HUES6 (cell line): ENCODE measurements around the gene COL13A1.

Experiments
- H3K27ac ChIP-seq: 2 replicates; pipeline ENCODE4 v1.7.0; 2013; ENCODE audit warnings: low read depth, mild to moderate bottlenecking, low read length, inconsistent platforms
- H3K27me3 ChIP-seq: 2 replicates; pipeline ENCODE4 v1.6.1; 2013; ENCODE audit warnings: low read length; ENCODE audit not compliant: control insufficient read depth, insufficient read depth
- H3K36me3 ChIP-seq: 2 replicates; pipeline ENCODE4 v1.6.1; 2013; ENCODE audit warnings: low read length; ENCODE audit not compliant: control insufficient read depth, insufficient read depth
- H3K4me1 ChIP-seq: 2 replicates; pipeline ENCODE4 v1.6.1; 2013; ENCODE audit warnings: low read length; ENCODE audit not compliant: control insufficient read depth, insufficient read depth
- H3K4me3 ChIP-seq: 2 replicates; pipeline ENCODE4 v1.5.1; 2013; ENCODE audit warnings: low read depth, low read length
- H3K9ac ChIP-seq: one replicate; pipeline ENCODE4 v1.6.1; 2013; ENCODE audit warnings: mild to moderate bottlenecking, low read length
- H3K9me3 ChIP-seq: 2 replicates; pipeline ENCODE4 v1.6.1; 2013; ENCODE audit warnings: low read depth, low read length; ENCODE audit not compliant: control insufficient read depth, insufficient read depth

COL13A1 gene

GRCh38 chr10:69836731-69837030, 35.0 kb downstream of the COL13A1 start:
- no peak overlapping the region for H3K27ac ChIP-seq
- H3K9me3 ChIP-seq = no peaks in the 10 kb centered on the region
- H3K27me3 ChIP-seq = no peaks in the 10 kb centered on the region
- H3K36me3 ChIP-seq = no peaks in the 10 kb centered on the region
- peaks cover 33% of the 10 kb centered on the region for H3K4me1 ChIP-seq
- no peak overlapping the region for H3K4me3 ChIP-seq
- no peak overlapping the region for H3K9ac ChIP-seq

DNA sequence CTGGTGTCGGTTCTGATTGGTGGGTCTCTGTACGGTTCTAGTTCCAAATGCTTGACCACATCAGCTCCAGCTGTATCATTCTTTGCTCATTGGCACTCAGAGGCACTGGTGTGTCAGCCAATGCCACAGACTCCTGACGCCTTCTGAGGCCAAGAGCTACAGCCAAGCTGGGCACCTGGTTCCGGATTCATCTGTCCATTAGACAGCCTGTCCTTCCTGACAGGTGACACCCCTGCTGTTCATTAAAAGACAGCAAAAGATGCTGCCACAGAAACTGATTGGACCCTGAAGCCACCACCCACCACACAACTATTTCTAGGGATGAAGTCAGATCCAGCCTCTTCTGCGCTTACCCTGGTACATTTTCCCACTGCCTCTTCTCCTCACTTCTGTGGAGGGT, 35.6 kb downstream of the COL13A1 start:
- H3K27me3 ChIP-seq = no peaks in the 10 kb centered on the region

DNA sequence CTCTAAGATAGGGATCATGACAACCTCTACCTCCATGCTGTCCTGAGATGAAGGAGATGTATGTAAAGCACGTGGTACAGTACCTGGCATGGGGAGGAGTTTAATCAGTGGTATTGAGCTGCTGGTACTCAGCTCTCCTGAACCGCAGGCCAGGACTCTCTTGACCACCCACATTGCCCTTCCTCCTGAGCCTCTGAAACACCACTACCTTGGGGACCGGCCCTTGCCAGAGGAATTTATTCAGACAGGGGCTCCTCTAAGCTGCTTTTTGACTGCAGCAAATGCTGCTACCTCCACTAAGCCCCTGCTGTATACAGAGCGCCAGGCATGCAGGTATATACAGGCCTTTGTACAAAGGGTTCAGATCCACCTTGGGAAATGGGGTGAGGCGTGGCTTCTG, 36.7 kb downstream of the COL13A1 start:
- H3K36me3 ChIP-seq = no peaks in the 10 kb centered on the region
- no peak overlapping the region for H3K27ac ChIP-seq
- H3K9me3 ChIP-seq = no peaks in the 10 kb centered on the region
- H3K27me3 ChIP-seq = no peaks in the 10 kb centered on the region
- H3K4me1 ChIP-seq = peaks cover 42% of the 10 kb centered on the region
- no peak overlapping the region for H3K9ac ChIP-seq
- no peak overlapping the region for H3K4me3 ChIP-seq

More for the DNA sequence above, 35.6 kb downstream of the COL13A1 start:
- no peak overlapping the region for H3K27ac ChIP-seq
- no peak overlapping the region for H3K9ac ChIP-seq
- peaks cover 33% of the 10 kb centered on the region for H3K4me1 ChIP-seq
- H3K9me3 ChIP-seq = no peaks in the 10 kb centered on the region
- no peaks in the 10 kb centered on the region for H3K36me3 ChIP-seq
- H3K4me3 ChIP-seq = no peak overlapping the region

DNA sequence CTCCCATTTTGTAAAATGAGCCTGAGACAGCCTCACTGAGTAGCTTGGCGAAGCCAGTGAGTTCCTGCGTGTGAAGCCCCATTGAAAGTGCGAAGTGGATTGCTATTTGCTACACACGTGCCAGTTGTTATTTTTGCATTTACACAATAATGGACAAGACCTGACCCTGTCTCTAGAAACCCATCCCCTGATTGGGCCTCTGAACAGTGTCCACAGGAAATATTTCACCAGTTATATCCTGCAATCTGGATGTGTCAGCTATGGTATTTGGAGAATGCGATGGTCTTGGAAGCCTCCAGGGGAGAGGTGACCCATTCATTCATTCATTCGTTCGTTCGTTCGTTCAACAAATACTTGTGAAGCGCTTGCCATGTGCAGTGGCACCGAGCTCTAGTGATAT, 37.1 kb downstream of the COL13A1 start:
- no peaks in the 10 kb centered on the region for H3K9me3 ChIP-seq
- H3K36me3 ChIP-seq = no peaks in the 10 kb centered on the region
- H3K4me1 ChIP-seq = peaks cover 42% of the 10 kb centered on the region
- no peak overlapping the region for H3K4me3 ChIP-seq
- no peak overlapping the region for H3K27ac ChIP-seq
- no peak overlapping the region for H3K9ac ChIP-seq
- H3K27me3 ChIP-seq = no peaks in the 10 kb centered on the region

DNA sequence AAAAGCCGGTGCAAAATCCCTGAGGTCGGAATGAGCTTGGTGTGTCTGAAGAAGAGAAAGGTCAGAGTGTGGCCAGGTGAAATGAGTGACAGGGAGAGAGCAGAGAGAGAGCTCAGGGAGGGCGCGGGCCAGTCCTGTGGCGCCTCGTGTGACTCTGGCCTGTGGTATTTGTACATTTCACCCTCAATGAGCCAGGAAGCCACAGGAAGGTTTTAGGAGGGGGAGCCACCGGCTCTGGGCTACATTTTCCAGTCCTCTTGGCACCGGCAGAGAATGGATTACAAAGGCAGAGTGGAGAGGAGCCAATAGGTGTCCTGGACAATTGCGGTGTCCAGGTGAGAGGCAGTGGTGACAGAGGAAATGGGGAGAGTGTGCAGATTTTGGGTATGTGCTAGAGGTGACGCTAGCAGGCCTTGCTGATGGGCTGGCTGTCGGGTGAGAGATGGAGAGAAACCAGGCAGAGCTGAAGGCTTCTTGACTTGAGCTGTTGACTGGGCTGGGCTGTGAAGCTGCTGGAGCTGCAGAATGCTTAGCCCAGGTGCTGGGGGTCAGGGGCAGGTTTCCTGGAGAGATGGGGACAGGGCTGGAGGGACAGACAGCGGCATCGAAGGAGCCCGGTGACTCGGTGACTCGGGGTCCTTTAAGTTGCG, 38.1 kb downstream of the COL13A1 start:
- no peaks in the 10 kb centered on the region for H3K9me3 ChIP-seq
- no peaks in the 10 kb centered on the region for H3K36me3 ChIP-seq
- H3K27me3 ChIP-seq = no peaks in the 10 kb centered on the region
- H3K27ac ChIP-seq = no peak overlapping the region
- no peak overlapping the region for H3K9ac ChIP-seq
- H3K4me1 ChIP-seq = peaks cover 51% of the 10 kb centered on the region
- no peak overlapping the region for H3K4me3 ChIP-seq

DNA sequence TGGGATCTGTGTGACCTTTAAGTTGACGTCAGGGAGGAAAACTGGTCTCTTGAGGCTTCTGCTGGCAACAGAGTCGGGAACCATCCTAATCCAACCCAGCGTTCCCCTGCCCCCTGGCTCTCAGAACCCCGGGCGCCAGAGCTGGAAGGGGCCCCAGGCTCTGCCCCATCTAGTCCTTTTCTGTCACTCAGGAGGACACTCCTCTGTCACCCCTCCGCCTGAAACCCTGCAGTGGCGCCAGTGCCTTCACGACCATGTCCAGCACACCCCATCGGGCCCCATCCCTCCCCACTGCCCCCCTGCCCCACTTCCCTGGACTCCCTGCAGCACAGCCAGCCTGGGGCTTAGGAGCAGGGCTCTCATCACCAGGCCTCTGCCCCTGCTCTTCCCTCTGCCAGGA, 39.1 kb downstream of the COL13A1 start:
- H3K27me3 ChIP-seq = no peaks in the 10 kb centered on the region
- no peaks in the 10 kb centered on the region for H3K36me3 ChIP-seq
- H3K4me1 ChIP-seq = peaks cover 57% of the 10 kb centered on the region
- H3K27ac ChIP-seq = no peak overlapping the region
- no peak overlapping the region for H3K4me3 ChIP-seq
- no peak overlapping the region for H3K9ac ChIP-seq
- H3K9me3 ChIP-seq = no peaks in the 10 kb centered on the region

DNA sequence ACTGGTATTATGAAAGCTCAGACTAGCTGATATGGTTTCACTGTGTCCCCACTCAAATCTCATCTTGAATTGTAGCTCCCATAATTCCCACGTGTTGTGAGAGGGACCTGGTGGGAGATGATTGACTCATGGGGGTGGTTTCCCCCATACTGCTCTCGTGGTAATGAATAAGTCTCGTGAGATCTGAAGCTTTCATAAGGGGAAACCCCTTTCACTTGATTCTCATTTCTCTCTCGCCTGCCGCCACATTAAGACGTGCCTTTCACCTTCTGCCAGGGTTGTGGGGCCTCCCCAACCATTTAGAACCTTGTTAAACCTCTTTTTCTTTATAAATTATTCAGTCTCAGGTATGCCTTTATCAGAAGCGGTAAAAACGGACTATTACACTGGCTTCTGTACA, 40.3 kb downstream of the COL13A1 start:
- no peak overlapping the region for H3K27ac ChIP-seq
- H3K4me1 ChIP-seq = peaks cover 61% of the 10 kb centered on the region
- no peaks in the 10 kb centered on the region for H3K9me3 ChIP-seq
- H3K9ac ChIP-seq = no peak overlapping the region
- H3K27me3 ChIP-seq = no peaks in the 10 kb centered on the region
- H3K4me3 ChIP-seq = no peak overlapping the region
- H3K36me3 ChIP-seq = no peaks in the 10 kb centered on the region

DNA sequence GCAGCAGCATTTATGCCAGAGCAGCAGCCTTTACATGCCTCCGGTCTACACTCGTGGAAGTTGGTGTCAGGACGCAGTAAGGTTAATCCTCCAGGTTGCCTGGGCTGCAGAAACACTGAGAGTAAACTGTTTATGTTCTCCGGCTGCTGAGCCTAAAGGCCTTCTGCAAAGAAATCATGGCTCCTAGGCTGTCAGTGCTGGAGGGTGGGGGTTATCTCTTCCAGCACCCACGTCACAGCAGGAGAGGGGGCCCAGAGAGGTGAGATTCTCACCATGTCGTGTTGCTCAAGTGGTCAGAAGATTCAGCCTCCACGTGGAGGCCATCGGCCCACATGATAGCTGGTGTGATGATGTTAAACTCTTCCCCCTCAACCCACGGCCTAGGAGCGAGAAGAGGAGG, 41.2 kb downstream of the COL13A1 start:
- Histone ChIP-seq H3K4me1 (peaks cover 70% of the 10 kb centered on the region), H3K27ac (no peak overlapping the region)

DNA sequence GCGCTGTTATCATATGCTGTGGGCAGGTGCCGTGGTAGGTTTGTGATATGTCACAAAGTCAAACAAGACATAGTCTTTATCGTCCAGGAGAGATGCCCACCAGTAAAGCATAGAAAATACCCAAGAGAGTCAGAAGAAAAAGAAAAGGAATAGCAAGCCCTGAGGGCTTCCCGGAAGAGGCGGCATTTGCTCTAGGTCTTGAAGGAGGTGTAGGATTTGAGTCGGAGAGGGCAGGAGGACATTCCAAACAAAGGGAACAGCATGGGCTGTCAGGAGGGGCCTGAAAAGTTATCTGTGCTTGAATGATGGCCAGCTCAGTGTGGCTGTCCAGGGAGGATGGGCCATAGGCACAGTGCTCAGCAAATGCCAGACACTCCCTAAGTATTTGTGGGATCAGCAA, 42.2 kb downstream of the COL13A1 start:
- H3K9ac ChIP-seq = no peak overlapping the region

More for the DNA sequence above, 41.2 kb downstream of the COL13A1 start:
- no peak overlapping the region for H3K9ac ChIP-seq
- no peak overlapping the region for H3K4me3 ChIP-seq
- no peaks in the 10 kb centered on the region for H3K9me3 ChIP-seq
- H3K27me3 ChIP-seq = no peaks in the 10 kb centered on the region
- H3K36me3 ChIP-seq = no peaks in the 10 kb centered on the region

DNA sequence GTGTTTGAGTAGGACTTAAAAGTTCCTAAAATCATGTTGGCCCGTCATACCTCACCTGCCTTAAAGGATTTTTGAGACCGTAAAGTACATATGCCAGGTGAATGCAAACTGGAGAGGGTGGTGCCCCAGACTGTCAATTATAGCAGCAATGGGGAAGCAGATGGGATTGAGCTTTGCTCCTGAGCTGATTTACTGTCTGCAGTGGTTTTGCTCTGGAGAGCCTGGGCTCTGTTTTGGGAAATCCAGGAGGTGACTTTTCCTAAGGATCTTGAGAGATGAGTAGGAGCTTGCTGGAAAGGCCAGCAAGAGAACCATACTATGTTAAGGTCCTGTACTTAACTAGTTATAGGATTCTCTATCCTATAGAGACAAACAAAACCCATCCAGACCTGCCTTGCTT, 43.0 kb downstream of the COL13A1 start:
- H3K9ac ChIP-seq = no peak overlapping the region
- no peaks in the 10 kb centered on the region for H3K27me3 ChIP-seq
- H3K4me3 ChIP-seq = no peak overlapping the region
- peaks cover 69% of the 10 kb centered on the region for H3K4me1 ChIP-seq
- no peaks in the 10 kb centered on the region for H3K36me3 ChIP-seq
- H3K9me3 ChIP-seq = no peaks in the 10 kb centered on the region
- H3K27ac ChIP-seq = no peak overlapping the region

More for the DNA sequence above, 42.2 kb downstream of the COL13A1 start:
- Histone ChIP-seq H3K27ac (no peak overlapping the region), H3K4me1 (peaks cover 71% of the 10 kb centered on the region), H3K36me3 (no peaks in the 10 kb centered on the region), H3K9me3 (no peaks in the 10 kb centered on the region), H3K4me3 (no peak overlapping the region), H3K27me3 (no peaks in the 10 kb centered on the region)

DNA sequence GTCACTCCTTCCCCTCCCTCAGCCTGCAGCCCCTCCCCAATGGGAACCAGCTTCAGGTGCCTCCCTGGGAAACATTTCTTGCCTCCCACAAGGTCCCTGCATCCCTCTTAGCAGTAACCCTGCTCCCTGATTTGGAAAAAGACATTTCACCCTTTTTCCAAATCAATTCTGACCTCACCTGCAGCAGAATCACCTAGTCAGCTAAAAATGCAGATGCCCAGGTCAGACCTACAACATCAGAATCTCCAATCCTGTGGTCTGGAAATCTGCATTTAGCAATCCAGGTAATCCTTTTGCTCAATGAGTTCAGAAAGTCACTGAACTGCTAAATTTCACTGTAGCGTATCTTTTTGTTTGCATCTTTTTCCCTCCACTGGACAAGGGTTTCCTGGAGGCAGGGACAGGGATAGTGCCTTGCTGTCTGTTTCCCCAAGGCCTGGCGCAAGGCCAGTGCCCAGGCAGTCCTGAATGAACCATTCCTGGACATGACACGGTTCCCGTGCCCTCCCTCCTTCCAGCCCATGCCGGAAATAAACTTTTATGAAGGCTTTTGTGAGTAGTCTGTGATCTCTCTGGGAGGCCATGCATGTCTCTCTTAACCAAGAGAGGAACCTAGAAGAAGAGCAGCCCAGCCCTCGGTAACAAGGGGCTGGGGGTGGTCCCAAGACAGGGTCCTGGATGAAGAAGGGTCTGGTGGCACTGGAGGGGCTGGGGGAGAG, 44.0 kb downstream of the COL13A1 start:
- peaks cover 72% of the 10 kb centered on the region for H3K4me1 ChIP-seq
- H3K9me3 ChIP-seq = no peaks in the 10 kb centered on the region
- H3K27ac ChIP-seq = no peak overlapping the region
- H3K36me3 ChIP-seq = no peaks in the 10 kb centered on the region
- H3K9ac ChIP-seq = no peak overlapping the region
- H3K27me3 ChIP-seq = no peaks in the 10 kb centered on the region
- no peak overlapping the region for H3K4me3 ChIP-seq
